SHP77 treated with DMSO at 0.1 percent for 48 hours (cell line): ENCODE data around the gene GINS3.

Experiments used
- DNase-seq: peaks from one replicate; lab custom pipeline; 2025; lab: John Stamatoyannopoulos, UW

GINS3 gene

DNA sequence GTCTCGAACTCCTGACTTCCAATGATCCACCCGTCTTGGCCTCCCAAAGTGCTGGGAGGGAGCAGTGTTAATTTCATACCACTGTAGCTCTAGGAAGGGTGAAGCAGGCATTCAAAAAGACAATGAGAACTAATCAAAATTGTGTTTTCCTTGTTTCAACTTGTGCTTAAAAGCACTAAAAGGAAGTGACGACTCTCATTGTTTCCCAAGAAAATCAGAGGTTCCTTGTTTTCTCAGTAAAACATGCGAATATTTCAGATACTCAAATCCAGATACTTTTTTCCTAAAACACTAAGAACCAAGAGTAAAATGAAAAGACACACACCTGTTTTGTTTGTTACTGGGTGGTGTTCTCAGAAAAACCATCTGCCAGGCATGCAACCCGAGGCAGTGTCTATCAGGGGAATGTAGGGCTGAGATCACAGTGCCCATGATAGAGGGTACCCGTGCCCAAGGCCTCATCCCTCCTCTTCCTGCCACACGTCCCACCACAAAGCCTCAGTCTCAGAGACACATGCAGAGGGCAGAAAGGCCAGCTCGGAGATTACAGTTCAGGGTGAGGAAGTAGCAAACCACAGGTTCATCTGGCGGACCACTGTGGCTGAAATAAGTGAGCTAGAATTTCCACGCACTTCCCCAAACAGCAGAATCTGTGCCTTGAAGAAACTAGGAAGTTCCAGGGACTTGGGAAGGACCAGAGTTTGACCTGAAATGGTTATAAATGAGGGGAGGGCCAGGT is 33.7 kb downstream of the GINS3 start:
- no peak for DNase-seq

DNA sequence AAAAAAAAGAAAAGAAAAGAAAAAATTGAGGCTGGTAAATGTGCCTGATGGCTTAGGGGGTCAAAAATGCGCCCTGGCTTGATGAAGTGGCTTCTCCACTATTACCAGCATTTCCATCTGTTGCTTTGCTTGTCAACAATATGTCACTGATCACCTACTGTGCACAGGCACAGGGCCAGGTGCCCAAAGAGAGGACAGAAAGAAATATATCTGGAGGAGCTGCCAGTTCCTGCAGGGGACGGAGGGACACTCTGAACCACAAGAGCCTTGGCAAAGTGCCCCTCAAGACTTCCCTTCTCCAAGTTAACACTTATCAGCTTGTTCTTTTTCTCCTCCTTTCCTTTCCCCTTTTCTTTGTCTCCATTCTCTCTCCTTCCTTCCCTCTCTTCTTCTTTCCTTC is 34.7 kb downstream of the GINS3 start:
- no peak for DNase-seq

DNA sequence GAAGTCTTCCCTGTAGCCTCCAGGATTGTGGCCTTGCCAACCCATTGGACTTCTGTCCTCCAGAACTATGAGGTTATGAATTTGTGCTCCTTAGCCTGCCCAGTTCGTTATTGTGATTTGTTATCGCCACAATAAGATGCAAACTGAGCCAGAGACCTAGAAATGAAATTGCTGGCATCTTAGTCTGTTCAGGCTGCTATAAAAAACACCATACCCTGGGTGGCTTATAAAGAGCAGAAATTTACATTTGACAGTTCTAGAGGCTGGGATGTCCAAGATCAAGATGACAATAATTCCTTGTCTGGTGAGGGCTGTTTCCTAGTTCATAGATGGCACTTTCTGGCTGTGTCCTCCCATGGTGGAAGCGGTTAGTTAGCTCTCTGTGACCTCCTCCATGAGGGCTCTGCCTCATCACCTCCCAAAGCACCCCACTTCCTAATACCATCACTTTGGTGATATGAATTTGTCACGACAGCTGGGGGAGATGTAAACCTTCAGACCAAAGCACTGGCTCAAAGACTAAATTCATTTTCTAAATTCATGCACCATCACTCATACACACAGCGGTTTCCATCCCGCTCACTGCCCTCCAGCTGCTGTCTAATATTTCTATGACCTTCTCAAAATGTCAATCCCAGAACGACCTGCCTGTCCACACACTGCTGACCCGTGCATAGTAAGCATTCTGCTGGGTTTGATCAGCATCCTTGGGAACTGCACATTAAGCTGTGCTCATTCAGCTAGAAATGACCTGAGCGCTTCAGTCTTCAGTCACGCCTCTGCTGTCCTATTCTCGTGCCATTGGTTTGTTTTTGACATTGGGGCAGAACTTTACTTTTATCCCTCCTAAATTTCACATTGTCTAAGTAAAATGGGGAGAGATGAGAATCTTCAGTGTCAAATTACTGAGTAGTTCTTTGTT is 36.6 kb downstream of the GINS3 start:
- no peak for DNase-seq

DNA sequence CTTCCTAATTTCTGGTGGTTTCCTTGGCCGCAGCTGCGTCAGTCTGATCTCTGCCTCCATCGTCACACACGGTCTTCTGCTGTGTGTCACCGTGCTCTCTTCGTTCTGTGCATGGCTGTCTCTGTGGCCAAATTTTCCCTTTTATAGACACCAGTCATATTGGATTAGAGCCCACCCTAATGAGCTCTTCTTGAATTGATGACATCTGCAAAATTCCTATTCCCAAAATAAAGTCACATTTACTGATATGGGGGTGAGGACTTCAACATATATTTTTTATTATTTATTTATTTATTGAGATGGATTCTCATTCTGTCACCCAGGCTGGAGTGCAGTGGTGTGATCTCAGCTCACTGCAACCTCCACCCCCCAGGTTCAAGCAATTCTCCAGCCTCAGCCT is 38.4 kb downstream of the GINS3 start:
- DNase-seq: no peak

DNA sequence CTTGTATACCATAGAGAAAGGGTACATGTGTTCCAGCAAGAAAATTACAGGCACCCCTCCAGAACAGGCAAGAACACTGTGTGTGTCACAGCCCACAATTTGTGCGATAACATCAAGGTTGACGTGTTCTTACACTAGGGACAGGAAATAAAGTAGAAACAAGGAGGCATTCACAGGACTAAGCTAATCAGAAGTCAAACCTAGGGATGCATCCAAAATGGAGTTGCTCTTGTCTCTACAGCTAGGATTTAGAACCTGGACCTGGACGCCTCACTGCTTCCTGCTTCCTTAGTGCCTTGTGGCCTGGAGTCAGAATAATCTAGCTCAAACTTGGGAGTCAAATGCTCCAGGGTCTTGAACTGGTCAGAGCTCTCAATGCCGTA is 41.3 kb downstream of the GINS3 start:
- DNase-seq: no peak

DNA sequence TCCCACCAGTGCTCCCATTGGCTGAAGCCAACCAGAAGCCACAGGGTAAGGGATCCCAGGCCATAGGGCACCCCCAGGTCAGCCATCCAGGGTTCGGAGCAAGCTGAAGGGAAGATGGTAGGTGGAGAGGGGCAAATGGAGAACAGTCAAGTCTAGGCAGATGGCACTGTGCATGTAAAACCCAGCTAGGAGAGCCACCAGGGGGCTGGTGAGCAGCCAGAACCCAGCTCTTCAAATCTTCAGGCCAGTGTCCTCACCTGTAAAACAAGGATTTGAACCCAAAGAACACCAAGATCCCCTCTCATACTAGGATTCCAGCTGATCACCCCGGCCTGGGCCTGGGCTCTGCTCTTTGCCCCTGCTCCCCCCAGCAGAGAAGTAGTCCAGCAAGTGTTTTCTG is 43.5 kb downstream of the GINS3 start:
- no peak for DNase-seq

DNA sequence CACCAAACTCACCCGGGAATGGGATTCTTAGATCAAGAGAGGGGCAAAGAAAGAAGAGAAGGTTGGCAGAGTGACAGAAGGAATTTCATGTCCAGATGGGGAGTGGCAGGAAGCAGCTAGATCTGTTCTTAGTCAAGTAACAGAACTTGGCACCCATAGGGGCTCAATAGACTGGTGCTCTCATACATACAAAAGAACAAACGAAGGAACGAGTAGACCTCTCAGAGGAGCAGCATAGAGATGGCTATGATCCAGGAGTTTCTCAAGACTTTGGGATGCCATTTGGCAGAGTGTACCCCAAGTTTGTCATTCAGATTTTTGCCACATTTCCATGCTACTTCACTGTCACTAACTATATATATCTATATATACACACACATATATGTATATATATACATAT is 47.9 kb downstream of the GINS3 start:
- no peak for DNase-seq

DNA sequence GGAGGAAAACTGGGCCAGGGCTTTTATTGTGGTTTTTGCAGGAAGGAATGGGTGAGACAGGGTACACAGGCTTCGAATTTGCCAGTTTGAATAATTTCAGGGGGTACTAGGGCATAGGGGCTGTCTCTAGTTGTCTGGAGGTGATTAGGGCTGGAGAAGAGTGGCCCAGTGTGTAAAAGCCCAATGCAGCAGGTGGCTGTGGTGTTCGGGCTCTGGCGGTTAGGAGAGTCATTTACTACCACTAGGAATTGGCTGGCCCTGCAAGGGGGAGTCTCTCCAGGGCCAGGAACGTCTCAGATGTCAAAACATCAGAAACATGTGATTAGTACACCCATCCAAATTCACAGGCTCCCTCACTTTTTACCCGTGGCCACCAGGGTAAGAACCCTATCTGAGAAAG is 50.3 kb downstream of the GINS3 start:
- DNase-seq: no peak

DNA sequence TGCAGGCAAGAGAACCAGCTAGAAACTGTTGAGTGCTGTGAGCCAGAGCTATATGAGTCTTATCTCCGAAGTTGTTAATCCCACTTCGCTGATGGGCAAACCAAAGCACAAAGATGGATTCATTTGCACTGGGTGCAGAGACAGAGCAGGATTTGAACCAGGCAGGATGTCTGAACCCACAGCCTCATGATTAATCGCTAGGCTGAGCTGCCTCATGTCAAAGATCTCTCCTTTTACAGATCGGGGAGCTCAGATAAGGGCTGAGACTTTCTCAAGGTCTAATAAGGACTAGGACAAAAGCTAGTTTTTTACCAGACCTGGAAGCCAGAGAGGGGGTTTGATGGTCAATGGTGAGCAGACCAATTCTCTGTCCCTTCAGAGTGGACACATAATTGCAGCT is 51.5 kb downstream of the GINS3 start:
- no peak for DNase-seq

DNA sequence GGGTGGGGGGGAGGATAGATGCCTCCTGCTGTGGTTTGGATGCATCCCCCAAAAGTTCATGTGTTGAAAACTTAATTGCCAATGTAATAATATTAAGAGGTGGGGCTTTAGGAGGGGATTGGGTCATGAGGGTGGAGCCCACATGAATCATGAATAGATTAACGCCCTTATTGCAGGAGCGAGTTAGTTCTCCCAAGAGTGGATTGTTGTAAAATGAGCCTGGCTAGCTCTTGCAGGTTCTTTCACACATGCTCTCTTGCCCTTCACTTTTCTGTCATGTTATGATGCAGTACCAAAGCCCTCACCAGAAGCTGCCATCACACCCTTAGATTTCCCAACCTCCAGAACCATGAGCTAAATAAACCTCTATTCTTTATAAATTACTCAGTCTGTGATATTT is 52.0 kb downstream of the GINS3 start:
- no peak for DNase-seq

DNA sequence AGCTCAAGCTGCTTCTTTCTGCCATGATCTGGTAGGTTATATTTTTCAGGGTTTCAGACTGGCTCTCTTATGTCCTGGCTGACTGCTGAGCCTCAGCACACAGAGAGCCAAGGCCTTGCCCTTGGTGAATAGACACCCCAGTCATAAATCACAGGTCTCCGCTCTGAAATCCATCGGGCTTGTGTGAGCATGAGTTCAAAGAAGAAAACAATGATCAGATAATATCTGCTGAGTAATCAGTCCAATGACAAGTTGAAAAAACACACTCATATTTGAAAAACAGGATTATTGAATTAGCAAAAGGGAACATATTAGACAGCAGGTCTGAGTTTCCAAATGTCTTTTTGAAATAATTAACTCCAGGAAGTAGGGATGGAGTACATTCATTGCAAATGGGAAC is 56.6 kb downstream of the GINS3 start:
- no peak for DNase-seq

DNA sequence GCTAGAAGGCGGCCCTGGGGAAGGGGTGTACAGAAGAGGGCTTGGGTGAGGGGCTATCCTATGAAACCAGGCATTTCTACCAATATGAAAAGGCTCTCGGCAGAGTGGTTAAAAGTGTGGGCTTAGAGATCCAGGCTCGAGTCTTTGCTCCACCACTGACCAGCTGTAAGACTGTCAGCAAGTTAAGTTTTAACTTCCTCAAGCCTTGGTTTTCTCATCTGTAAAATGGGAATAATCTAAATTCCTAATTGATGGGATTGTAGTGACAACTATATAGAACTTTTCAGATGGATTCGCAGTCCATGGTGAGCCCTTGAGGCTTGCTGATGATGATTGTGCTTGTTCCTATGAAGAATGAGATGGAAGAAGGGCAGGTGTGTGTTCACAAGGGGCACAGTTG is 57.0 kb downstream of the GINS3 start:
- DNase-seq: no peak

DNA sequence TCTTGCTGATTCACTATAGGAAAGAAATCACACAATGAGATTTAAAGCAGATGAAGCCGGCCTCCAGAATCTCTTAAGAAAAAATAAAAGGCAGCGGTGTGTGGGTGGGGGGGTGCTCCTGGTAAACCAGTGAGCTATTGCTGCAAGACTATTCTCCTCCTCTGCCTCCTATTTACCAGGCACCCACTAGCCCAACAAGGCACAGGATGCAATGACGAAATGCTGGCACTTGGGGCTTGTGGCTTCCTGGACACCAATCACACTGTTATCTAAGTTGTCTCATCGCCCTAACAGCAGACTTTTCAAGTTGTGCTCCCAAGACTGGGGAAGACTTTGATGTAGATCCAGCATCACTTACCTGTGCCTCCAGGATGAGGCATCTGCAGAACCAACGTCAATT is 57.5 kb downstream of the GINS3 start:
- no peak for DNase-seq

DNA sequence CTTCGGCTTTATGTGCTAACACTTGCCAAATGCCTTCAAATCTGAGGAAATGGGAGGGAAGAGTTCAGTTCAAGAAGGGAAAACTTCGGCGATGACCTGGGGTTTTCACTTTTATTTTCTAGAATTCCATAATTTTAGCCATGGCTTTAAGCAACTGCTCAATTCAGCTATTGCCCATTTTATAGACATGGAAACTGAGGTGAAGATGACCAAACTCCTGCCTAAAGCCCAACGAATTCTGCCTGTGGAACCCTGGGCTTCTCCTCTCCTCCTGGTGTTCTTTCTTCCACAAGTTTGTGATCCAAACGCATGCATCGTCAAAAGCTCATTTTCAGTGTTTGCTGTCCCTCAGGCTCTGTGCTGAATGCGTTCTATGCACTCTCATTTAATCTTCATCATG is 58.3 kb downstream of the GINS3 start:
- DNase-seq: no peak

DNA sequence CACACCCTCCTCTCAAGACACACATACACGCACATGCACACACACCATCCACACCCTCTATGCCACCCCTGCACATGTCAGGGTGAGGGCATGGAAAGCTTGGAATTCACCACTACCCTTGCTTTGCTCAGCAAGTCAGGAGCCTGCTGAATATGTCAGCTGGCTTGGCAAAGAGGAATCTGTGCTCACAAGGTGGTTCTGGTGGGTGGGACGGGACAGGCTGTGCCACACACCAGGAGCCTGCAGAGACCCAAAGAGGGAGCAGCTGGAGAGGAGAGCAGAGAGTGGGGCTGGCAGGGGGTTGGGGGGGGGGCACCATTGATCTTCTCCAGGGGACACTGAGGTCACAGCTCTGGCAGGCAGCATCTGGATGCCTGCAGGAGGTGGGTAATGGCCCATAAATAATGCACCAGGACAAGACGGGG is 59.0 kb downstream of the GINS3 start:
- no peak for DNase-seq

DNA sequence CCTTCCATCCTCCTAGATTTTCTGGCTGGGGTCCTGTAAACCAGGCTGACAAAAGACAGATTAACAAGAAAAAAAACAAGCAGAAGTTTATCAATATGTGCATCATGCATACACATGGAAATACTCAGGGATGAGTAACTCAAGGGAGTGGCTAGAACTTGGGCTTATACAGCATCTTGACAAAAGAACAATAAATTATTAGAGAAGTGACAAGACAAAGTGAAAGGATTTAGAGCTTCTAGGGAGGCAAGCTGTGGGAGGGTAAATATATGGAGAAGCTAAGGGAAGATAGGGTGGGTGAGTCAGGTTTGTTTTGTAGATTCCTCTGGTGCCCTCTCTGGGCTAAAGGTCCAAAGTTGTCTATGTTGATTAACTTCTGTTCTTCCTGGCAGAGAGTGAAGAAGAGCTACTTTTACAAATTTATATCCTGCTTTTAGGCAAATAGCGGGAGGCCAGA is 59.7 kb downstream of the GINS3 start:
- no peak for DNase-seq

DNA sequence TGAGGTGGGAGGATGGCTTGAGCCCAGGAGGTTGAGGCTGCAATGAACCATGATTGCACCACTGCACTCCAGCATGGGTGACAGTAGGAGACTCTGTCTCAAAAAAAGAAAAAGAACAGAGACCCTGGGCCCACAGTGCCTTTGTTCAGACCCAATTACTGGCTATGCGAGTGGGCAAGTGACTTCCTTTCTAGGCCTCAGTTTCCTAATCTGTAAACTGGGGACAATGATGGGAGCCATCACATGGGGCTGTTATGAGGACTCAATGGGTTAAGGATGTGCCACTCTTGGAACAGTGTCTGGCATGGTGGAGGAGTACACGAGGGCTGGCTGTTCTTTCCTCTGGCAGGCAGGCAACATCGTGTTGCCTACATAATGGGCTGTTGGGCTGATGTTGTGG is 60.4 kb downstream of the GINS3 start:
- no peak for DNase-seq

DNA sequence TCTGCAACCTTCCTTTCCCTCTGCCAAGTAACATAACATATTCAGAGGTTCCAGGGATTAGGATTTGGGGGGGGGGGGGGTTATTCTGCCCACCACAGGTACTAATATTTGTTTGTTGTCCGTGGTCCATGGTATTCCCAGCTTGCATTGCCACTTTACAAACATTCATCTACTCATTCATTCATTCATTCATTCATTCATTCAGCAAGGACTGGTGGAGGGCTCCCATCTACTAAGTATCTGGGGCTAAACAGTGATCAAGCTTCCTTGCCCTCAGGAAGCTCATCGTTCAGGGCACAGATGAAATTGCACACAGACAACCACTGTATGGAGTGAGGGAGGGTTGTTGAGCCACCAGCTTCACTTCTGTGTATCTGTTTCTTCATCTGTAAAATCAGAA is 61.9 kb downstream of the GINS3 start:
- DNase-seq: no peak

DNA sequence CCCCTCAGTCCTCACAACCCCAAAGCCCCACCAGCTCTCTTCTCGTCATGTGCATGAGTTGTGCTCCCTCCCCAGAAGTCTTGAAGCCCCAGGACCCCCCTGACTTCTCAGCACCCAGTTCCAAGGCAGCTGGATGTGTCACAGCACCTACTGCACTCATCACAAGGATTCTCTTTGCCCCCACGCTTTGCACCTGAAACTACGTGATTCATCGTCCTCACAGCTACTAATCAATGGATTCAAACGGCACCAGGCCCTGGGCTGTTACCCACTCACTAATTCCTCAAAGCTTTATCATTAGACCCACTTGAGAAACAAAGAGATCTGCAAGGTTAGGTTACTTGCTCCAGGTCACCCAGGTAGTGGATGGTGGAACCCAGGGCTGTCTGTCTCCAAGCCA is 62.6 kb downstream of the GINS3 start:
- DNase-seq: no peak
